GM18508 (cell line): ENCODE results near the gene ST7.

Experiments
- ATAC-seq: cut with Tn5 transposase; IDR thresholded peaks from one replicate; pipeline ENCODE4 v1.9.1; 2021; ENCODE audit warnings: moderate number of reproducible peaks; ENCODE audit not compliant: insufficient read depth, unreplicated experiment

Gene ST7

GRCh38 chr7:117008118-117008885 is 55.0 kb downstream of the ST7 start:
- no peak for ATAC-seq

- no peak for ATAC-seq
These were observed 55.7 kb downstream of the ST7 start for GRCh38 chr7:117008886-117009531.

DNA sequence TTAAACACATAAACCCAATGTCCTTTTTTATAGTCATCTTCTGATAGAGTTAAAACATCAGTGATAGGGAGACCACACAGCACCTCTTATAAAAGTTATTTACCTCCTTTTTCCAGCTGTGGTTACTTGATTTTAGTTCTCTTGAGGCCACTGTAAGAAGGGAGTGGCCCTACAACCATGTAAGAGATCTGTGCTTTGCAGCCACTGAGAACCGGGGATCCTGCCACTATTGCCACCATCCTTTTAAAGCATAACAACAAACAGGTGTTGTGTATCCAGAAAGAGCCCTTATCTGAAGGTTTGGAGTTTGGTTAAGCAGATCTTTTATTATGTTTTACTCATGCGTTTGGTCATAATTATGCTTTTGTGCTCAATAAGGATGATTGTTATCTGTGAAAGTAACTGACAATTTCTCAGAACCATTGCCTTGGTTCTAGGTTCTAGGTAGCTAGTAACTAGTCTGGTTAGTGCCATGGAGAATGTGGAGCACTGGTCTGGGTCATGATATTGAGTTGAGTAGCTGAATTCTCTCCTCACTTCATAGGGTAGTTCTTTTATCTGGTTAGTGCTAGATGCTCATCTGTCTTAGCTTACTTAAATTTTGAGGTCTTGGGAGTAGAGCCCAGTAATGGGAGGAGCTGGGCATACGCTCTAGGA is 56.5 kb downstream of the ST7 start:
- no peak for ATAC-seq

GRCh38 chr7:117010375-117011133 is 57.3 kb downstream of the ST7 start:
- ATAC-seq, result peak; percentile 28

GRCh38 chr7:117011419-117012260 is 58.3 kb downstream of the ST7 start:
- ATAC-seq, result peak; percentile 87

DNA sequence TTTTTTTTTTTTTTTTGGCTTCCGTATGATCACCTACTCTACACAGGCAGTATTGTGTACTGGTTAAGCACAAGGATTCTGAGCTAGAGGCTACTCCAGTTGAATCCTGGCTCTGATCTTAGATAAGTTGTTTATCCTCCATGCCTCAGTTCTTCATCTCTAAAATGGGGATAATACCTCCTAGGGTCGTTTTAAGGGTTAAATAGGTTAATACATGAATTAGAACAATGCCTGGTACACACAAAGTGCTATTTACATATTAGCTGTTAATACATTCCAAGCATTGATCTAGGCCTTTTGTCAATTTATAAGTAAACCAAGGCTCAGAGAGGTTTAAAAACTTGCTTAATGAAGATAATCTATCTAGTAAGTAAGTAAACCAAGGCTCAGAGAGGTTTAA is 59.0 kb downstream of the ST7 start:
- no peak for ATAC-seq

DNA sequence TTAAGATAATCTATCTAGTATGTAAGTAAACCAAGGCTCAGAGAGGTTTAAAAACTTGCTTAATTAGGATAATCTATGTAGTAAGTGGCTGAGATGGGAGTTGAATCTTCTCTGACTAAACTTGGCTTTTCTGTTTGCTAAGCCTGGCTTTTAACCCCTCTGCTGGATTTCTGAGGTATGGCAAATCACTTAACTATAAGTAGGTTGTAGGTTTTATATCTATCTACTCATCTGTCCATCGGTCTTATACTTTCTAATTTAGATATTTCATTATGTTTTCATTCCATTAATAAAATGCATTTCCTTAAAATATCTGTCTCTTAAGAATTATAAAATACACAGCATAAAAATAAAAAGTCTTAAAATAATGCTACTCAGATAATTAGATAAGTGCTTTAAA is 59.4 kb downstream of the ST7 start:
- ATAC-seq, result no peak

DNA sequence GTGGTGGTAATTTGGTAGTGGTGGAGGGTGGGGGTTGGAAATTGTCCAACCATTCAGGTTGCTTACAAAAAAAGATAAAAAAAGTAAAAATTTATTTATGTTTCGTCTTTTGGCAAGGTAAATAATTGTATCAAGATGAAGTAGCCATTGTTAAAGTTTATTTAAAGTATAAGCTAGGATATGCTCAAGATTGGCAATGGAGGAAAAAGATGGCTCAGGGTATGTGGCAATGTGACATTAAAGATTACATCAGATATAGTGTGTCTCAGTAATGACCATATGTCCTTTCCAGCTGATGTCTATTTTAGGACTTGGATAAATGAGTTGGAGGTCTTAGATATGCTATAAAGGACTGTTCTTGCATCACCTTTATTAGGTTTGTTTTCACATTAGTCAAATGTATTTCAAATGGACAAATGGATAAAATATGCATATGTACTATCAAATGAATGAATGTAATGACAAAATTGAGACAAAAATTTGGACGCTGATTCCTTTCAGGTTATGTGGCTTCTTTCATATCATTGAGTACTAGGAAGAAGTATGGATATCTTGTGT is 60.9 kb downstream of the ST7 start:
- ATAC-seq, result no peak

DNA sequence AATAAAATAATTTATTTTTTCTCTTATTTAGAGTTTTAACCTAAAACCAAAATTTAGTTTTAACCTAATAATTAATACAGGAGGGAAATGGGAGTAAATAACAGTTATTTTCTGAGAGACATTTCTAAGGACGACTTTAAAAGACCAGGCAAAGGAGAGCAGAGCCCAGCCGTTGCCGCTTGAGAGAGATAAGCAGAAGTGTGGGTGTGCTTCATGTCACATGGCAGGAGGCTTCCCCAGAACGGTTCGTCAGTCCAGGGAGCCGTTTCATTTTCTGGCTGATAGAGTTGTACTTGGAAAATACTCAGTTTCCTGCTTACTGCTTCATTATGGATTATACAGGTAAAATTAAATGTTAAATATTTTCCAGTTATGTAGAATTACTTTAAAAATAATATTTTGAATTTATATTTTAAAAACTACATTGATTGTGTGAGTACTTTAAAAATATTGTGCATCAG is 61.4 kb downstream of the ST7 start:
- ATAC-seq, result no peak

GRCh38 chr7:117015258-117016184 is 62.2 kb downstream of the ST7 start:
- ATAC-seq, result no peak

- ATAC-seq, result no peak
These were observed 63.7 kb downstream of the ST7 start for GRCh38 chr7:117017017-117017451.

GRCh38 chr7:117017702-117018266 is 64.5 kb downstream of the ST7 start:
- no peak for ATAC-seq

GRCh38 chr7:117018713-117019112 is 65.4 kb downstream of the ST7 start:
- ATAC-seq, result no peak

GRCh38 chr7:117019287-117019686 is 66.0 kb downstream of the ST7 start:
- ATAC-seq, result no peak

DNA sequence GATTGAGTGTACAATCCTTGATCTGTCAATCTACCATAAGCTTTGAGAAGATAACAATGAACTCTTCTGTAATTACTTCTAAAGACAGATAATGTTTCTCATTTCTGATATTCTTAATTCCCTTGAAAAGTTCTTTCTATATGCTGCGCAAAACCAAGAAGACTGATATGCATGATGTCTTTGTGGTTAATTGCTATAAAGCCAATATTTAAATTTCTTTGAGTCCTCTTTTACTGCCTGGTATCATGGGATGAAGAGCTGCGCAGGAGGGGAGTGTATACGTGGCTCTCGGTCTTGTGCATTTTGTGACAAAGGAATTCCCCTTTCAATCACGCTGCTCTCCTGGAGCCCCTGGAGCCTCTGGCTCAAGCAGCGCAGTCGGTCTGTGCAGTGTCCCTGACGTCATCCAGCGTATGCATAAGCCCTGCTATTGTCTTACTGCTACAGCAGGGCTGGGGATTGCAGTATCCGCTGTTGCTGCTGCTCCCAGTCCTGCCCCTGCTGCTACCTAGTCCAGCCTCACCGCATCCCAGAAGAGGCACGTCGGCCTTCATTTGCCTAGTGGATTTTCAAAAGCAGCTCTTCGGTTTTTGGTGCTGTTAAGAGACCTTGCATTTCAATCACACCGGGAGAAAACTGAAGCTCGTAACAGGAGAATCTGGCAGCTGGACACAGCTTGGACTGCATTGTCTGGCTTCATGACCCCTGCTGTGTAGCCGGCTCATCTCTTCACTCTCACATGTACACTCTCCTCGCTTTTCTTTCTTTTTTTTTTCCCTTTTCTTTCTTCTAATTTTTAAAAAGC is 66.7 kb downstream of the ST7 start:
- ATAC-seq, result no peak

DNA sequence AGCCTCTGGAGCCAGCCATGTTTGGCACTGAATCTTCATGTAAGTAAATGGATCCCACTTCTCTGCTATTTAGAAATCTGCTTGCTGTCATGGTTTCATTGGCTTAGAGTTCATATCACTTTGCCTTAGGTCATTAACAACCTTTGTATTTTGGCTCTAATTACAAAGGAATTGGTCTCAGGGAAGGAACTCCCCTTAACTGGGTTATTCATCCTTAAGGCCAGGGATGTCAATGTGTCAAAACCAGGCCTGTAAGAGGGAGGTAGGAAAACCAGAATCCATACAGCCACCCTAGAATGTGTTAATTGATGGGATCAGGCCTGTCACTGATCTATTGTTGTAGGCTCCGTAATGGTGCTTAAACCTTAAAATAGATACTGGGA is 67.3 kb downstream of the ST7 start:
- no peak for ATAC-seq

DNA sequence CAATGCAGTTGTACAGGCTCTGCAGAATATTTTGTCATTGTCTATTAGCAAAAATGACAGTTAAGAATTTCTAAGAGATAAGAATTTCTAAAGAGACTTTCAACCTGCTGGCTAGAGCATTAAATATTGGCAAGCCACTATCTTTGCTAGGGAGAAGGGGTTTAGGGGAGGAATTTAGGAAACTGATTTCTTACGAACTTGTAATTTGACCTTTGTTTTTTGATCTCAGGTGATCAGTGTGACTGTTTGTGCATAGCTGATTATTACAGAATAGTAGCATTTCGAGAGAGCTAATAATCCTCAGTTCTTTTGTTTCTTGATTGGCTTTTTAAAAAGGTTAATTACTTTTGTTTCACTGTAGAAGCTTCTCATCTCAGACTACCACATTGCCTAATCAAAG is 68.1 kb downstream of the ST7 start:
- ATAC-seq, result no peak
